ENCODE measurements around the gene CEP295NL.

GRCh38 chr17:78951967-78952551 is 49.1 kb upstream of the CEP295NL start:
- TF ChIP-seq CTCF (IDR thresholded peaks at IDR 0.05; ENCODE audit: low read length) (no peak), EZH2 (IDR thresholded peaks at IDR 0.05; ENCODE audit: borderline replicate concordance, low read length) (no peak)
